Activated naive CD8-positive, alpha-beta T cell treated with anti-CD3 and anti-CD28 coated beads, Interleukin-2, amount 10 ng/mL, durations not matched to agents 7 days and 5 days (primary cell): ENCODE results near the gene DUSP15. TPM values are rescaled to one million over a fixed set of nuclear protein-coding genes. Genes with fewer than 3 reads are reported as not detected.
A peak's percentile ranks its signal among the peaks of the same experiment; 100 is the strongest.

ENCODE experiments used
- ATAC-seq: fragments of 150-1000 bp; cut with Tn5 transposase; one replicate; pipeline ENCODE4 v1.10.0; 2021; ENCODE audit warnings: low read depth, moderate library complexity
- POLR2A ChIA-PET: fragments of 350-600 bp; sonication (Branson Sonifier 250); formaldehyde crosslinking; loops from one replicate; lab custom pipeline; 2021; ENCODE audit warnings: antibody characterized with exemption; lab: Charles Lee
- DNase-seq: peaks from one replicate; pipeline ENCODE4 v3.0.0; 2021
- H3K27ac Mint-ChIP-seq: one replicate; pipeline ENCODE4 v1.8.0; 2022; ENCODE audit warnings: mild to moderate bottlenecking, mixed read lengths
- H3K27me3 Mint-ChIP-seq: one replicate; pipeline ENCODE4 v1.8.0; 2022; ENCODE audit warnings: mild to moderate bottlenecking, moderate library complexity, mixed read lengths
- H3K36me3 Mint-ChIP-seq: one replicate; pipeline ENCODE4 v1.8.0; 2021; ENCODE audit warnings: mild to moderate bottlenecking, mixed read lengths
- H3K4me1 Mint-ChIP-seq: one replicate; pipeline ENCODE4 v1.8.0; 2021; ENCODE audit warnings: mixed read lengths
- H3K4me3 Mint-ChIP-seq: one replicate; pipeline ENCODE4 v1.8.0; 2022; ENCODE audit warnings: mild to moderate bottlenecking, moderate library complexity, mixed read lengths
- H3K9me3 Mint-ChIP-seq: one replicate; pipeline ENCODE4 v1.8.0; 2021; ENCODE audit warnings: mixed read lengths
- total RNA-seq, 2 experiments: library from RNA; stranded (reverse); gene quantifications; one replicate each; pipeline ENCODE4 v1.2.3, GENCODE V29; 2021

Gene DUSP15
- total RNA-seq, 2 experiments from 2014 or later, result not detected

DNA sequence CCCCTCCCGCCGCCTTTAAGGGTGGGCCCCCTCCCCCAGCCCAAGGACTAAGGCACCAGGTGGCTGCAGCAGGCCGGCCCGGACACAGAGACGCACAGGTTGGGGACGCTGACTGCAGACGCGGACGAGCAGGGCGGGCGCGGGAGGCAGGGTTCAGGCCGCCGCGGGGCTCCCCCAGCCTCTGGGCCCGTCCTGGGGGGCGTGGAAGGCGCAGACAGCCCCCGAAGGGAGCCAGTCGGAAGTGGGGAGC is 9.3 kb downstream of the DUSP15 start:
- Mint-ChIP-seq H3K4me1 (peaks cover 29% of the 10 kb centered on the region), H3K27ac (no peak overlapping the region), H3K4me3 (peak overlapping the region; percentile 23), H3K27me3 (peaks cover 35% of the 10 kb centered on the region), H3K9me3 (no peaks in the 10 kb centered on the region), H3K36me3 (no peaks in the 10 kb centered on the region)
- POLR2A ChIA-PET, result no interaction called here
- ATAC-seq (peak; percentile 21), DNase-seq (no peak)

GRCh38 chr20:31860390-31861134 is 9.8 kb downstream of the DUSP15 start:
- H3K4me1 Mint-ChIP-seq, result peaks cover 29% of the 10 kb centered on the region
- H3K36me3 Mint-ChIP-seq, result no peaks in the 10 kb centered on the region
- DNase-seq (no peak), ATAC-seq (no peak)
- H3K27me3 Mint-ChIP-seq, result peaks cover 32% of the 10 kb centered on the region
- no peak overlapping the region for H3K27ac Mint-ChIP-seq
- POLR2A ChIA-PET, result interaction anchor here (1.1 kb wide), 1 partner anchor 91 kb away, joined by 4 read pairs; the partner anchor contains the start of gene PDRG1
- no peaks in the 10 kb centered on the region for H3K9me3 Mint-ChIP-seq
- H3K4me3 Mint-ChIP-seq, result peak overlapping the region; percentile 23

- DNase-seq, result no peak
- H3K9me3 Mint-ChIP-seq, result no peaks in the 10 kb centered on the region
- POLR2A ChIA-PET, result interaction anchor here (1.1 kb wide), 1 partner anchor 91 kb away, joined by 4 read pairs; the partner anchor contains the start of gene PDRG1
- H3K4me3 Mint-ChIP-seq, result no peak overlapping the region
- ATAC-seq, result no peak
- H3K36me3 Mint-ChIP-seq, result no peaks in the 10 kb centered on the region
- H3K27ac Mint-ChIP-seq, result no peak overlapping the region
- H3K4me1 Mint-ChIP-seq, result peaks cover 29% of the 10 kb centered on the region
- H3K27me3 Mint-ChIP-seq, result peaks cover 26% of the 10 kb centered on the region
These were observed 10.3 kb downstream of the DUSP15 start for GRCh38 chr20:31859998-31860380.

- no peaks in the 10 kb centered on the region for H3K36me3 Mint-ChIP-seq
- no peaks in the 10 kb centered on the region for H3K9me3 Mint-ChIP-seq
- no peak for ATAC-seq
- H3K4me1 Mint-ChIP-seq, result peaks cover 29% of the 10 kb centered on the region
- POLR2A ChIA-PET, result interaction anchor here (0.7 to 1.1 kb wide), 2 partner anchors 92 to 160 kb away, joined by 4 to 5 read pairs; partner anchors contain the start of gene PDRG1
- H3K4me3 Mint-ChIP-seq, result no peak overlapping the region
- no peak for DNase-seq
- no peak overlapping the region for H3K27ac Mint-ChIP-seq
- peaks cover 26% of the 10 kb centered on the region for H3K27me3 Mint-ChIP-seq
These were observed 10.9 kb downstream of the DUSP15 start for GRCh38 chr20:31859266-31859997.

DNA sequence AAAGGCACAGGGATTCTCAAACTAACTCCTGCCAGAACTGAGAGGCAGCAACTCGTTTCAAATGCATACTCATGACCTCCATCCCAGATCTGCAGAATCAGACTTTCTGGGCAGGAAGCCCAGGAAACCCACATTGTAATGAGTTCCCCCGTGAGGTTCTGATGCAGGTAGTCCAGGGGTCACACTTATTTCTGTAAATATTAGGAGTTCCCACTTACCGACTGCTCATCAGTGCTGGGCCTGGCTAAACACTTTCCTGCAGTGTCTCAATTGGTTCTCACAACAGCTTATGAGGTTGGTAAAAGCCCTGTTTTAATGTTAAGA is 11.6 kb downstream of the DUSP15 start:
- peak overlapping the region; percentile 15 for H3K27ac Mint-ChIP-seq
- H3K27me3 Mint-ChIP-seq, result peaks cover 23% of the 10 kb centered on the region
- POLR2A ChIA-PET, result interaction anchor here (0.7 kb wide), 1 partner anchor 161 kb away, joined by 5 read pairs; no protein-coding TSS in a partner anchor
- H3K4me1 Mint-ChIP-seq, result peaks cover 27% of the 10 kb centered on the region
- no peaks in the 10 kb centered on the region for H3K9me3 Mint-ChIP-seq
- no peak for ATAC-seq
- no peak for DNase-seq
- no peaks in the 10 kb centered on the region for H3K36me3 Mint-ChIP-seq
- peak overlapping the region; percentile 40 for H3K4me3 Mint-ChIP-seq

DNA sequence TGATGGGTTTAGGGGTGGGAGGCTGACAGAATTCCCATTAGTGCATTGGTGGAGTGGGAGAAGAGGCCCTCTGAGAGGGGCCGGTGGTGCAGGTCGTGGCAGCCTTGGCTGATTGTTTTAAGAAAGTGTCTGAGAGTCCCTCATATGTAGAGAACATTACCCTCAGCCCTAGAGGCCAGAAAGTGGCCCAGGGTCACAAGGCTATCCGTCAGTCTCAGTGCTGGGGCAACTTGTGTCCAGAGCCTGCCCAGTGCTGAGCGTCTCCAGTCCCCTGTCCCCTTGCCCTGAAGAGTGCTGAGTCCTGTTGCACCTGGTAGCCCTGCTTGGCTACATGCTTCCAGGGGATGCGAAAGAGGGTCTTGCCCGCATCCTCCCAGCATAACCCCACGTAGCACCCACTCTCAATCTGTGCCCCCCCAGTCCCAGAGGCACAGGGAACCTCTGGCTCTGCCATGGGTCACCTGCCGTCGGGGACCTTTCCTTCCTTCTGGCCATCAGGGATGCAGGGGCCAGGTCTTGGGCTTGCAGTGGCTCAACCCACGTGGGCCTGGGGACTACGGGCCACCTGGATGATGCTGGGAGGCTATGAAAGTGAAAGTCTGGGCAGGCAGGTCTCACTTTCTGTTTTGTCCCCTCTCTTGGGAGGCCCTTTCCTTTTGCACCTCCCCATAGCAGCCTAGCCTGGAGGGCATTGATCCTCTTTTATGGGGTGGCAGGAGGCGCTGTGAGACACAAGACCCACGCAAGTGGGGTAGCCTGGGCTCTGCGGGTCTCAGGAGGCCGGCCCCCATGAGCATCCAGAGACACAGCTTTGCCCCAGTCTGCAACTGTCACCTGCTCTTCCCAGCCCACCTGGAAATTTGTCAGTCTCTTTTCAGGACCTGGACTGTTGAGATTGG is 12.2 kb downstream of the DUSP15 start:
- peak overlapping the region; percentile 40 for H3K4me3 Mint-ChIP-seq
- peaks cover 25% of the 10 kb centered on the region for H3K4me1 Mint-ChIP-seq
- no peaks in the 10 kb centered on the region for H3K9me3 Mint-ChIP-seq
- peaks cover 20% of the 10 kb centered on the region for H3K27me3 Mint-ChIP-seq
- peak; percentile 74 for ATAC-seq
- POLR2A ChIA-PET, result no interaction called here
- DNase-seq, result no peak
- no peaks in the 10 kb centered on the region for H3K36me3 Mint-ChIP-seq
- H3K27ac Mint-ChIP-seq, result peak overlapping the region; percentile 15

DNA sequence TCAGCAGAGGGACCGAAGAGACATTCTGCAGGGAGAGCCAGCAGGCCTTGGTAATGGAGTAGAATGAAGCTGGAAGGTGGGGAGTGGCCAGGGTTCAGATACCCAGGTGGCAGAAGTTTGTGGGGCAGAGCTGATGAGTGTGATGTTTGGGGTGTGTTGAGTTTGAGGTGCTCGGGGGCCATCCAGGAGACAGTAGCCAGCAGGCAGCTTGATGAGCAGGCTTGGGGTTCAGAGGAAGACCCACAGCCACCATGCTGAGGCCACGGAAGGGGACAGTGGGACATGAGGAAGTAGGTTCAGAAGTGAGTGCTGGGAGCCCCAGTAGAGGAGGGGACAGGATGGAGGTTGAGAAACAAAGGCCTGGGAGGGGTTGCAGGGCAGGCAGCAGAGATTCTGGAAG is 13.8 kb downstream of the DUSP15 start:
- no peak for DNase-seq
- Mint-ChIP-seq H3K4me1 (peaks cover 21% of the 10 kb centered on the region), H3K4me3 (no peak overlapping the region), H3K27me3 (peaks cover 20% of the 10 kb centered on the region), H3K27ac (no peak overlapping the region), H3K9me3 (no peaks in the 10 kb centered on the region), H3K36me3 (no peaks in the 10 kb centered on the region)
- POLR2A ChIA-PET, result no interaction called here
- ATAC-seq, result no peak

- POLR2A ChIA-PET, result no interaction called here
- DNase-seq, result peak; percentile 10
- no peak for ATAC-seq
- Mint-ChIP-seq H3K4me1 (peaks cover 8% of the 10 kb centered on the region), H3K4me3 (no peak overlapping the region), H3K27ac (no peak overlapping the region), H3K36me3 (no peaks in the 10 kb centered on the region), H3K27me3 (peaks cover 16% of the 10 kb centered on the region), H3K9me3 (no peaks in the 10 kb centered on the region)
These were observed 16.8 kb downstream of the DUSP15 start for GRCh38 chr20:31853481-31853880.

GRCh38 chr20:31851240-31851955 is 18.9 kb downstream of the DUSP15 start:
- POLR2A ChIA-PET, result interaction anchor here (0.9 kb wide), 1 partner anchor 100 kb away, joined by 3 read pairs; the partner anchor contains the start of gene PDRG1
- no peaks in the 10 kb centered on the region for H3K4me1 Mint-ChIP-seq
- ATAC-seq (no peak), DNase-seq (no peak)
- H3K4me3 Mint-ChIP-seq, result no peak overlapping the region
- H3K27me3 Mint-ChIP-seq, result peaks cover 17% of the 10 kb centered on the region
- H3K27ac Mint-ChIP-seq, result no peak overlapping the region
- H3K9me3 Mint-ChIP-seq, result no peaks in the 10 kb centered on the region
- H3K36me3 Mint-ChIP-seq, result no peaks in the 10 kb centered on the region

GRCh38 chr20:31849306-31849930 is 20.9 kb downstream of the DUSP15 start:
- ATAC-seq (no peak), DNase-seq (no peak)
- H3K27ac Mint-ChIP-seq, result no peak overlapping the region
- no peaks in the 10 kb centered on the region for H3K9me3 Mint-ChIP-seq
- no peaks in the 10 kb centered on the region for H3K4me1 Mint-ChIP-seq
- H3K36me3 Mint-ChIP-seq, result no peaks in the 10 kb centered on the region
- POLR2A ChIA-PET, result no interaction called here
- H3K27me3 Mint-ChIP-seq, result peaks cover 17% of the 10 kb centered on the region
- H3K4me3 Mint-ChIP-seq, result no peak overlapping the region

DNA sequence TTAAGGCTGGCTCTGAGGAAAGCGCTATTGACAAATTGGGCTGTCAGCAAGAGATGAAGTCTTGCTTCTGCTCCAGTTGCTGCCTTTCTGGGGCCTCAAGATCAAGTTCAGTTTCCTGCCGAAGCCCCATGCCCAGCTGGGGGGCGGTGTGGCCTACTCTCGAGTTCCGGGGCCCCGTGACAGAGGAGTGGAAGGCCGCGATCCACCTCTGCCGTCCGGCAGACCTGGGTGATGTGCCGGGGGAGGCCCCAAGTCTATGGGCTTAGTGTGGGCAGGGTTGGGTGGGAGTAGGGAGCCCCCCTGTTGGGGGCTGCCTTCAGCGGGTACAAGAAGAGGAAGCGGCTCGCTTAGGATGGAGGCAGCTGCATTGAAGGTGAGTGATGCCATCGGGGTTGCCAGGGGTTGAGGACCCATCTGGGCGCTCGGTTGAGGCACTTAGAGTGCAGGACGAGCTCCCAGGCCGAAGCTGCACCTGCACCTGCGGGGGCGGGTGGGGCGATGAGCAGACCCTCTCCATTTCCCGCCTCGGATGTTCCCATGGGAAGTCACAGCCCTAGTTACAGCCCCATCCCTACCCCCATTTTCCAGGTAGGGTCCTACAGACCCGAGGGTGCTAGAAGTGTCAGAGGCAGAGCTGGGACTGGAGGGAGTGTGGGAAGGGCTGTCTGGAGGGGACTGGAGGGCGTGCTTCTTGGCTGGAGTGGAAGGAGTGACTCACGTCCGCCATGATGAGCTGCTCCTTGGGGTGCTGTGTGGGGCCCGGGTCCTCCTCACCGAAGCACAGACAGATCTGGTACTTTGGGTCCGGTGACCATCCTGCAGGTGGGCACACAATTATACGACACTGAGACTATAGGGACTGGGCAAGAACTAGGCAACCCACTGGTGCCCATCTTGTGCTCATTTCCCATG is 22.0 kb downstream of the DUSP15 start:
- Mint-ChIP-seq H3K4me1 (no peaks in the 10 kb centered on the region), H3K27ac (no peak overlapping the region), H3K36me3 (no peaks in the 10 kb centered on the region), H3K4me3 (no peak overlapping the region), H3K9me3 (no peaks in the 10 kb centered on the region), H3K27me3 (peaks cover 17% of the 10 kb centered on the region)
- ATAC-seq, result no peak
- POLR2A ChIA-PET, result no interaction called here
- DNase-seq, result no peak

DNA sequence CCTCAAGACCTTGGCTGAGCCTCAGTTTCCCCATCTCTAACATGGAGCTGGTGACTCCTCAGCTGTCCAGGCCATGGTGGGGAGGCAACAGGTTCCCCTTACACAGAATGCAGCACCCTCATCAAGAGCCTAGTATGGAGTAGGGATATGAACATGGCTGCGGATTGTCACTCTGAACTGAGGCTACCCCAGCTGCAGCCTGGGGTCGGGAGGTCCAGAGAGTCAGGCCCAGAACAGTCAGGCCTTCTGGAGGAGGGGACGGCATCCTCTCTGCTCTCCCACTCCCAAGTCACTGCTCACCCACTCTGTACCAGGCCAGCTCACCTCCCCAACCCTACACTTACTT is 23.6 kb downstream of the DUSP15 start:
- no peaks in the 10 kb centered on the region for H3K9me3 Mint-ChIP-seq
- no peaks in the 10 kb centered on the region for H3K4me1 Mint-ChIP-seq
- H3K4me3 Mint-ChIP-seq, result no peak overlapping the region
- no peaks in the 10 kb centered on the region for H3K36me3 Mint-ChIP-seq
- POLR2A ChIA-PET, result interaction anchor here (1.0 kb wide), 1 partner anchor 11 kb away, joined by 4 read pairs; no protein-coding TSS in a partner anchor
- no peak for ATAC-seq
- H3K27ac Mint-ChIP-seq, result no peak overlapping the region
- H3K27me3 Mint-ChIP-seq, result peaks cover 17% of the 10 kb centered on the region
- DNase-seq, result no peak
